Forelimb muscle (tissue), 1 donor: ENCODE results near the gene OCA2. TPM values are rescaled to one million over a fixed set of nuclear protein-coding genes. Genes with fewer than 3 reads are reported as not detected.

Experiments
- DNase-seq: peaks from one replicate; pipeline ENCODE4 v3.0.0-alpha.2; 2013; ENCODE audit warnings: low read depth
- polyA plus RNA-seq: library from polyadenylated mRNA; unstranded; fragments of 120-200 nt; gene quantifications from one replicate; pipeline ENCODE4 v1.2.1, GENCODE V29; 2013; ENCODE audit not compliant: insufficient read length

The OCA2 gene
- polyA plus RNA-seq, 1 donor, result 2.8 TPM

GRCh38 chr15:28104326-28104725 lies 5.2 kb upstream of the OCA2 start:
- DNase-seq, result no peak

GRCh38 chr15:28103831-28104230 lies 4.7 kb upstream of the OCA2 start:
- no peak for DNase-seq

- no peak for DNase-seq
These were observed 2.9 kb upstream of the OCA2 start for GRCh38 chr15:28101983-28102441.

GRCh38 chr15:28101201-28101600 lies 2.1 kb upstream of the OCA2 start:
- DNase-seq, result no peak

GRCh38 chr15:28100516-28101195 lies 1.5 kb upstream of the OCA2 start:
- no peak for DNase-seq

- DNase-seq, result no peak
These were observed 533 bp upstream of the OCA2 start for GRCh38 chr15:28099555-28100140.

GRCh38 chr15:28098360-28098765 lies 752 bp downstream of the OCA2 start:
- no peak for DNase-seq

GRCh38 chr15:28097656-28098359 lies 1.3 kb downstream of the OCA2 start:
- no peak for DNase-seq

- DNase-seq, result no peak
These were observed 2.3 kb downstream of the OCA2 start for GRCh38 chr15:28096670-28097431.

- DNase-seq, result no peak
These were observed 2.8 kb downstream of the OCA2 start for GRCh38 chr15:28096411-28096669.

- DNase-seq, result no peak
These were observed 4.2 kb downstream of the OCA2 start for GRCh38 chr15:28094732-28095521.

GRCh38 chr15:28093752-28094535 lies 5.2 kb downstream of the OCA2 start:
- DNase-seq, result no peak

- no peak for DNase-seq
These were observed 7.8 kb downstream of the OCA2 start for GRCh38 chr15:28091313-28091712.

- DNase-seq, result no peak
These were observed 12.9 kb downstream of the OCA2 start for GRCh38 chr15:28086175-28086703.

- DNase-seq, result no peak
These were observed 13.5 kb downstream of the OCA2 start for GRCh38 chr15:28085489-28086174.

- DNase-seq, result no peak
These were observed 14.6 kb downstream of the OCA2 start for GRCh38 chr15:28084547-28084946.

- no peak for DNase-seq
These were observed 16.0 kb downstream of the OCA2 start for GRCh38 chr15:28082891-28083684.

- DNase-seq, result no peak
These were observed 17.5 kb downstream of the OCA2 start for GRCh38 chr15:28081594-28081993.

- no peak for DNase-seq
These were observed 18.7 kb downstream of the OCA2 start for GRCh38 chr15:28080386-28080785.
